Neural cell (in vitro differentiated cells): Measurements from ENCODE around the gene TMEM92. TPM values are rescaled to one million over a fixed set of nuclear protein-coding genes. Genes with fewer than 3 reads are reported as not detected.

ENCODE experiments used
- H2AFZ ChIP-seq: fragments of 200-600, 300-800 bp; sonication (generic), shearing (Covaris generic); 2 replicates; pipeline ENCODE4 v1.6.0; 2014; ENCODE audit warnings: low read depth, mild to moderate bottlenecking, antibody characterized with exemption, low read length, moderate library complexity
- H3F3A ChIP-seq: fragments of 200-600 bp; shearing (Covaris generic); 2 replicates; pipeline ENCODE4 v1.6.1; 2016; ENCODE audit warnings: mild to moderate bottlenecking, moderate library complexity, mixed read lengths, antibody characterized with exemption, low read length; ENCODE audit not compliant: insufficient read depth, poor library complexity, severe bottlenecking
- H3K27ac ChIP-seq: fragments of 200-600, 300-800 bp; sonication (generic), shearing (Covaris generic); 2 replicates; pipeline ENCODE4 v1.5.1; 2014; ENCODE audit warnings: mild to moderate bottlenecking, low read length, moderate library complexity
- H3K27me3 ChIP-seq: fragments of 300-800, 200-600 bp; sonication (generic), shearing (Covaris generic); 2 replicates; pipeline ENCODE4 v1.6.0; 2014; ENCODE audit warnings: mild to moderate bottlenecking, low read depth, low read length, moderate library complexity; ENCODE audit not compliant: insufficient read depth
- H3K36me3 ChIP-seq: fragments of 300-800, 200-600 bp; sonication (generic), shearing (Covaris generic); 2 replicates; pipeline ENCODE4 v1.5.1; 2014; ENCODE audit warnings: mild to moderate bottlenecking, antibody characterized with exemption, low read length, moderate library complexity; ENCODE audit not compliant: insufficient read depth
- H3K4me2 ChIP-seq: fragments of 300-800, 200-600 bp; sonication (generic), shearing (Covaris generic); 2 replicates; pipeline ENCODE4 v1.6.0; 2014; ENCODE audit warnings: mild to moderate bottlenecking, low read length
- H3K4me3 ChIP-seq: fragments of 300-800, 200-600 bp; sonication (generic), shearing (Covaris generic); 2 replicates; pipeline ENCODE4 v1.5.1; 2014; ENCODE audit warnings: mild to moderate bottlenecking, low read length, moderate library complexity
- H3K79me2 ChIP-seq: fragments of 200-600 bp; shearing (Covaris generic); replicated peaks from 2 replicates; pipeline ENCODE4 v1.6.0; 2014; ENCODE audit warnings: mild to moderate bottlenecking, low read length, moderate library complexity; ENCODE audit not compliant: insufficient read depth
- H3K9ac ChIP-seq: fragments of 300-800, 200-600 bp; sonication (generic), shearing (Covaris generic); 2 replicates; pipeline ENCODE4 v1.6.1; 2016; ENCODE audit warnings: mild to moderate bottlenecking, low read length, mixed read lengths
- H3K9me2 ChIP-seq: fragments of 200-600 bp; shearing (Covaris generic); 2 replicates; pipeline ENCODE4 v1.6.1; 2016; ENCODE audit warnings: mild to moderate bottlenecking, low read length, mixed read lengths; ENCODE audit not compliant: insufficient read depth
- H3K9me3 ChIP-seq: fragments of 200-600, 300-800 bp; sonication (generic), shearing (Covaris generic); 2 replicates; pipeline ENCODE4 v1.6.1; 2016; ENCODE audit warnings: mild to moderate bottlenecking, mixed run types, low read length, moderate library complexity, mixed read lengths
- H4K20me1 ChIP-seq: fragments of 200-600 bp; shearing (Covaris generic); 2 replicates; pipeline ENCODE4 v1.6.1; 2016; ENCODE audit warnings: mild to moderate bottlenecking, mixed run types; ENCODE audit not compliant: insufficient read depth
- CTCF ChIP-seq: fragments of 450-650 bp; IDR thresholded peaks from 2 replicates; pipeline ENCODE4 v1.5.1; 2014; ENCODE audit warnings: antibody characterized with exemption, mild to moderate bottlenecking, moderate library complexity; ENCODE audit not compliant: poor library complexity, severe bottlenecking
- EP300 ChIP-seq: fragments of 450-650 bp; conservative IDR thresholded peaks from 2 replicates; pipeline ENCODE4 v1.6.1; 2014; ENCODE audit warnings: antibody characterized with exemption, mild to moderate bottlenecking, moderate library complexity; ENCODE audit not compliant: poor library complexity, severe bottlenecking
- EZH2 ChIP-seq: fragments of 200-600, 300-800 bp; shearing (Covaris generic), sonication (generic); IDR thresholded peaks from 2 replicates; pipeline ENCODE4 v1.6.1; 2014; ENCODE audit warnings: antibody characterized with exemption, low read length, borderline replicate concordance, mild to moderate bottlenecking; ENCODE audit not compliant: insufficient read depth, poor library complexity, severe bottlenecking
- MXI1 ChIP-seq: fragments of 450-650 bp; conservative IDR thresholded peaks from 2 replicates; pipeline ENCODE4 v1.6.1; 2014; ENCODE audit warnings: antibody characterized with exemption, mild to moderate bottlenecking; ENCODE audit not compliant: poor library complexity, severe bottlenecking
- POLR2AphosphoS5 ChIP-seq: IDR thresholded peaks from 2 replicates; pipeline ENCODE4 v1.6.1; 2012
- RAD21 ChIP-seq: fragments of 450-650 bp; conservative IDR thresholded peaks from 2 replicates; pipeline ENCODE4 v1.6.1; 2014; ENCODE audit warnings: antibody characterized with exemption, mild to moderate bottlenecking, moderate library complexity
- REST ChIP-seq: IDR thresholded peaks from 2 replicates; pipeline ENCODE4 v1.6.1; 2012; ENCODE audit warnings: borderline replicate concordance
- SMC3 ChIP-seq: fragments of 450-650 bp; conservative IDR thresholded peaks from 2 replicates; pipeline ENCODE4 v1.6.1; 2014; ENCODE audit warnings: antibody characterized with exemption, mild to moderate bottlenecking, moderate library complexity; ENCODE audit not compliant: poor library complexity
- TAF1 ChIP-seq: IDR thresholded peaks from 2 replicates; pipeline ENCODE4 v1.6.1; 2012; ENCODE audit warnings: low read depth
- polyA plus RNA-seq: library from polyadenylated mRNA; depleted of rRNA; stranded (reverse); fragments of >200 nt; gene quantifications from 2 replicates; pipeline ENCODE4 v1.2.3, GENCODE V29; 2014

The TMEM92 gene
- polyA plus RNA-seq, 1 donor from 2014 or later: not detected

- Histone ChIP-seq H3K36me3 (no peaks in the 10 kb centered on the region), H3K27ac (no peak overlapping the region), H3K9ac (no peak overlapping the region), H3K9me3 (no peaks in the 10 kb centered on the region), H3K27me3 (no peaks in the 10 kb centered on the region), H3K79me2 (no peaks in the 10 kb centered on the region), H3F3A (no peaks in the 10 kb centered on the region), H4K20me1 (no peaks in the 10 kb centered on the region), H3K4me3 (no peak overlapping the region), H2AFZ (no peak overlapping the region), H3K9me2 (no peaks in the 10 kb centered on the region), H3K4me2 (no peak overlapping the region)
- TF ChIP-seq POLR2AphosphoS5 (no peak), RAD21 (no peak), TAF1 (no peak), SMC3 (no peak), REST (no peak), EP300 (no peak)
These were observed 28.8 kb downstream of the TMEM92 start for GRCh38 chr17:50303051-50303450.

DNA sequence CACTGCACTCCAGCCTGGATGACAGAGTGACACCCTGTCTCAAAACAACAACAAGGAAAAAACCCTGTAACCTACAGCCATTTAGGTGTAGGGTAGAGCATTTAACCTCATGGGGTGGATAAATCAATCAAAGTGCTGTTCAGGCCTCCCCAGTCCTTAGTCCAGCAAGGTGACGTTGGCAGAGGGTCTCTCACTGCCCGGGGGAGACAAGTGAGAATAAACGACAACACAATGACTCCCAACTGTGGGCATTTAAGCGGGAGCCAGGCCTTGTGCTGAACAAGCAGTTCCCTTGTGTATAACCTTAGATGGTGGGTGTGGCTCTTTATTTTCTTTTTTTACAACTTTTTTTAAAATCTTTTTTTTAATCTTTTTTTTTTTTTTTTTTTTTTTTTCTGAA, 29.3 kb downstream of the TMEM92 start:
- Histone ChIP-seq H3K27me3 (no peaks in the 10 kb centered on the region), H3K4me2 (no peak overlapping the region), H3K9me2 (no peaks in the 10 kb centered on the region), H3F3A (no peaks in the 10 kb centered on the region), H3K4me3 (no peak overlapping the region), H3K9ac (no peak overlapping the region), H3K79me2 (no peaks in the 10 kb centered on the region), H3K36me3 (no peaks in the 10 kb centered on the region), H2AFZ (no peak overlapping the region), H3K9me3 (no peaks in the 10 kb centered on the region), H3K27ac (no peak overlapping the region), H4K20me1 (no peaks in the 10 kb centered on the region)
- TF ChIP-seq TAF1 (no peak), EP300 (no peak), MXI1 (no peak), RAD21 (no peak), REST (no peak), EZH2 (no peak), SMC3 (no peak), POLR2AphosphoS5 (no peak), CTCF (no peak)
